B cell (primary cell): ENCODE data around the gene RNF207. TPM values are rescaled to one million over a fixed set of nuclear protein-coding genes. Genes with fewer than 3 reads are reported as not detected.

Experiments used
- ATAC-seq: fragments of 200-7000 bp; cut with Tn5 transposase; one replicate; pipeline ENCODE4 v1.10.0; 2021; ENCODE audit warnings: low read depth, mild to moderate bottlenecking, moderate number of reproducible peaks, moderate library complexity
- CTCF ChIA-PET: fragments of 350-600 bp; sonication (Branson Sonifier 250); formaldehyde crosslinking; loops from one replicate; lab custom pipeline; 2021; ENCODE audit warnings: antibody characterized with exemption, inconsistent platforms; lab: Charles Lee
- POLR2A ChIA-PET: fragments of 350-600 bp; sonication (Branson Sonifier 250); formaldehyde crosslinking; loops from one replicate; lab custom pipeline; 2021; ENCODE audit warnings: antibody characterized with exemption; lab: Charles Lee
- DNase-seq: peaks from one replicate; pipeline ENCODE4 v3.0.0; 2013
- H2AFZ ChIP-seq: 2 replicates; pipeline ENCODE4 v1.6.1; 2012; ENCODE audit warnings: mild to moderate bottlenecking, low read depth, low read length; ENCODE audit not compliant: insufficient read depth, poor library complexity, severe bottlenecking
- H3K27ac ChIP-seq, 2 donors: 1 replicate in 1 of 2; 2 replicates in 1 of 2; pipeline ENCODE4 v1.5.1; 2012 to 2013; ENCODE audit warnings: low read length in 2 of 2, mild to moderate bottlenecking in 2 of 2, moderate library complexity in 1 of 2
- H3K27me3 ChIP-seq, 4 experiments: fragments of 200-600 bp in 1 of 4; sonication (generic) in 1 of 4; replicated peaks in 1 of 4; 1 replicate in 2 of 4; 2 replicates in 2 of 4; pipeline versions ENCODE4 v1.6.1 to v1.7.0; 2013 to 2016; ENCODE audit warnings: low read length in 3 of 4, mild to moderate bottlenecking in 2 of 4, mixed read lengths in 1 of 4, moderate library complexity in 1 of 4; ENCODE audit not compliant: insufficient read depth in 4 of 4, control insufficient read depth in 3 of 4; ENCODE audit errors: control extremely low read depth in 1 of 4
- H3K36me3 ChIP-seq, 2 experiments: replicated peaks in 1 of 2; 1 replicate in 1 of 2; 2 replicates in 1 of 2; pipeline versions ENCODE4 v1.6.1 to v1.7.1; 2013; ENCODE audit warnings: low read length in 1 of 2; ENCODE audit not compliant: insufficient read depth in 2 of 2, control insufficient read depth in 1 of 2; ENCODE audit errors: control extremely low read depth in 1 of 2, extremely low read depth in 1 of 2
- H3K4me1 ChIP-seq, 2 donors: fragments of 200-600 bp in 1 of 2; sonication (generic) in 1 of 2; 1 replicate in 1 of 2; 2 replicates in 1 of 2; pipeline versions ENCODE4 v1.5.1 to v1.6.1; 2013 to 2017; ENCODE audit warnings: low read length in 2 of 2; ENCODE audit not compliant: control insufficient read depth in 2 of 2, insufficient read depth in 2 of 2
- H3K4me2 ChIP-seq: replicated peaks from 2 replicates; pipeline ENCODE3; 2012; ENCODE audit warnings: mild to moderate bottlenecking, low read depth, low read length; ENCODE audit not compliant: poor library complexity, severe bottlenecking
- H3K4me3 ChIP-seq, 5 experiments: fragments of 200-600 bp in 1 of 5; sonication (generic) in 1 of 5; 1 replicate in 3 of 5; 2 replicates in 2 of 5; pipeline versions ENCODE4 v1.5.1 to v1.7.0; 2011 to 2016; ENCODE audit warnings: low read length in 4 of 5, mild to moderate bottlenecking in 4 of 5, low read depth in 2 of 5, control low read depth in 1 of 5, moderate library complexity in 1 of 5; ENCODE audit not compliant: insufficient read depth in 1 of 5; ENCODE audit errors: control extremely low read depth in 1 of 5, extremely low read depth in 1 of 5
- H3K79me2 ChIP-seq: fragments of 200-600 bp; sonication (generic); one replicate; pipeline ENCODE4 v1.6.0; 2016; ENCODE audit warnings: low read length; ENCODE audit not compliant: control insufficient read depth, insufficient read depth
- H3K9ac ChIP-seq: fragments of 200-600 bp; sonication (generic); 2 replicates; pipeline ENCODE4 v1.6.1; 2017; ENCODE audit warnings: mild to moderate bottlenecking, low read length, moderate library complexity
- H3K9me3 ChIP-seq, 3 donors: one replicate each; pipeline versions ENCODE4 v1.6.1 to v1.7.1; 2013; ENCODE audit warnings: low read length in 2 of 3; ENCODE audit not compliant: control insufficient read depth in 2 of 3, insufficient read depth in 1 of 3; ENCODE audit errors: control extremely low read depth in 1 of 3
- H4K20me1 ChIP-seq: 2 replicates; pipeline ENCODE4 v1.6.0; 2012; ENCODE audit warnings: mild to moderate bottlenecking, low read length; ENCODE audit not compliant: insufficient read depth, control insufficient read depth, poor library complexity, severe bottlenecking
- H3K27ac Mint-ChIP-seq: one replicate; pipeline ENCODE4 v1.8.0; 2021; ENCODE audit warnings: mixed read lengths
- H3K27me3 Mint-ChIP-seq: one replicate; pipeline ENCODE4 v1.8.0; 2021; ENCODE audit warnings: mixed read lengths
- H3K4me1 Mint-ChIP-seq: one replicate; pipeline ENCODE4 v1.8.0; 2021; ENCODE audit warnings: mixed read lengths
- H3K4me3 Mint-ChIP-seq: one replicate; pipeline ENCODE4 v1.8.0; 2021; ENCODE audit warnings: mixed read lengths
- H3K9me3 Mint-ChIP-seq: one replicate; pipeline ENCODE4 v1.8.0; 2022; ENCODE audit warnings: mixed read lengths; ENCODE audit not compliant: insufficient read depth
- CTCF ChIP-seq: fragments of 200-600 bp; IDR thresholded peaks from one replicate; pipeline ENCODE4 v1.8.0; 2022; ENCODE audit warnings: antibody characterized with exemption, mild to moderate bottlenecking
- EZH2 ChIP-seq: IDR thresholded peaks from 2 replicates; pipeline ENCODE4 v1.6.1; 2012; ENCODE audit warnings: borderline replicate concordance, low read depth, mild to moderate bottlenecking, moderate library complexity, low read length; ENCODE audit not compliant: insufficient read depth, poor library complexity, severe bottlenecking
- WGBS: methylation state at CpG from one replicate; pipeline ENCODE4 v1.1.5; 2013; ENCODE audit warnings: missing lambda C conversion rate; ENCODE audit not compliant: insufficient coverage; 5-methylcytosine and 5-hydroxymethylcytosine counted together
- intact Hi-C: fragments of 100-400 bp; cut with micrococcal nuclease; formaldehyde crosslinking; loops from one replicate; pipeline ENCODE4 v1.10.0; 2022
- polyA plus RNA-seq: library from polyadenylated mRNA; depleted of rRNA; stranded (reverse); fragments of >200 nt; gene quantifications from 2 replicates; pipeline ENCODE4 v1.2.3, GENCODE V29; 2012
- total RNA-seq, 2 donors: library from RNA; stranded (reverse); fragments of 120-200 nt in 1 of 2; gene quantifications; 1 replicate in 1 of 2; 2 replicates in 1 of 2; pipeline versions ENCODE4 v1.2.3 to v1.2.4, GENCODE V29; 2013 to 2022

The RNF207 gene
- total and polyA plus RNA-seq, 2 donors (not counting 1 experiment from before 2014, with no cell fraction given): 1.5 to 6.8 TPM

GRCh38 chr1:6212193-6212959 lies 6.5 kb downstream of the RNF207 start:
- no peak overlapping the region for H3K27ac ChIP-seq
- no peak overlapping the region for H3K4me3 ChIP-seq
- Mint-ChIP-seq H3K9me3 (no peaks in the 10 kb centered on the region), H3K4me1 (peaks cover 22% of the 10 kb centered on the region), H3K4me3 (peak overlapping the region; percentile 18), H3K27me3 (peaks cover 35% of the 10 kb centered on the region), H3K27ac (no peak overlapping the region)
- no peaks in the 10 kb centered on the region for H3K36me3 ChIP-seq
- CTCF ChIA-PET: interaction anchor here (0.6 kb wide), 1 partner anchor 21 kb away, joined by 4 read pairs; no protein-coding TSS in a partner anchor
- TF ChIP-seq CTCF: no peak
- intact Hi-C loops: no loop called here
- H3K4me2 ChIP-seq: peak overlapping the region; percentile 1
- H3K79me2 ChIP-seq: no peaks in the 10 kb centered on the region
- DNase-seq: no peak
- H2AFZ ChIP-seq: no peak overlapping the region
- peaks cover 22 to 29% of the 10 kb centered on the region in 2 donors for H3K4me1 ChIP-seq
- peaks cover 0 to 6% (median 0%) of the 10 kb centered on the region in 3 donors for H3K9me3 ChIP-seq
- H4K20me1 ChIP-seq: no peaks in the 10 kb centered on the region
- POLR2A ChIA-PET: no interaction called here
- no peak overlapping the region for H3K9ac ChIP-seq
- no peak for ATAC-seq
- WGBS: 67% methylated on average over 14 of the region's 20 CpGs
- H3K27me3 ChIP-seq: peaks cover 0 to 36% (median 6%) of the 10 kb centered on the region in 4 experiments

- Histone ChIP-seq H3K79me2 (no peaks in the 10 kb centered on the region), H3K36me3 (peaks cover 2 to 16% of the 10 kb centered on the region in 2 experiments), H3K4me1 (no peaks in the 10 kb centered on the region), H4K20me1 (no peaks in the 10 kb centered on the region), H3K9me3 (no peaks in the 10 kb centered on the region), H3K27ac (no peak overlapping the region), H3K4me2 (no peak overlapping the region), H3K27me3 (peaks cover 0 to 8% (median 0%) of the 10 kb centered on the region in 4 experiments), H2AFZ (no peak overlapping the region), H3K4me3 (no peak overlapping the region), H3K9ac (no peak overlapping the region)
- no peak overlapping the region for H3K27ac Mint-ChIP-seq
- WGBS: 84% methylated on average over 15 of the region's 16 CpGs
- ChIA-PET CTCF (interaction anchor here (0.5 kb wide), 1 partner anchor 156 kb away, joined by 4 read pairs; no protein-coding TSS in a partner anchor), POLR2A (interaction anchor here (0.6 kb wide), 1 partner anchor 16 kb away, joined by 4 read pairs; no protein-coding TSS in a partner anchor)
- no peak for ATAC-seq
- peaks cover 23% of the 10 kb centered on the region for H3K27me3 Mint-ChIP-seq
- intact Hi-C loops: no loop called here
- H3K9me3 Mint-ChIP-seq: no peaks in the 10 kb centered on the region
- H3K4me1 Mint-ChIP-seq: peaks cover under 1% of the 10 kb centered on the region
- no peak for TF ChIP-seq EZH2
- TF ChIP-seq CTCF: no peak
- DNase-seq: no peak
- H3K4me3 Mint-ChIP-seq: no peak overlapping the region
Observed at GRCh38 chr1:6218375-6219164, 12.7 kb downstream of the RNF207 start.
